MM.1S (cell line): ENCODE results near the gene CYYR1.

ENCODE experiments used
- DNase-seq: peaks from one replicate; pipeline ENCODE4 v3.0.0-alpha.2; 2015
- H2AFZ ChIP-seq: fragments of 300-600 bp; sonication (generic); 2 replicates; pipeline ENCODE4 v1.6.0; 2016; ENCODE audit warnings: antibody characterized with exemption, low read length
- H3F3A ChIP-seq: fragments of 300-600 bp; sonication (generic); 2 replicates; pipeline ENCODE4 v1.6.1; 2016; ENCODE audit warnings: mild to moderate bottlenecking, antibody characterized with exemption, low read length, moderate library complexity, mixed read lengths; ENCODE audit not compliant: insufficient read depth
- H3K27ac ChIP-seq: fragments of 300-600 bp; sonication (generic); 2 replicates; pipeline ENCODE4 v1.5.1; 2016; ENCODE audit warnings: mild to moderate bottlenecking, low read length
- H3K27me3 ChIP-seq: fragments of 300-600 bp; sonication (generic); replicated peaks from 2 replicates; pipeline ENCODE4 v1.6.0; 2016; ENCODE audit warnings: low read length; ENCODE audit not compliant: insufficient read depth
- H3K36me3 ChIP-seq: fragments of 300-600 bp; sonication (generic); replicated peaks from 2 replicates; pipeline ENCODE4 v1.6.1; 2016; ENCODE audit warnings: mild to moderate bottlenecking, low read length, mixed read lengths; ENCODE audit not compliant: insufficient read depth
- H3K4me1 ChIP-seq: fragments of 300-600 bp; sonication (generic); 2 replicates; pipeline ENCODE4 v1.6.1; 2016; ENCODE audit warnings: low read length, mixed read lengths
- H3K4me2 ChIP-seq: fragments of 300-600 bp; sonication (generic); 2 replicates; pipeline ENCODE4 v1.6.0; 2016; ENCODE audit warnings: low read depth, low read length
- H3K4me3 ChIP-seq: fragments of 300-600 bp; sonication (generic); 2 replicates; pipeline ENCODE4 v1.5.1; 2016; ENCODE audit warnings: low read length, mixed read lengths
- H3K79me2 ChIP-seq: fragments of 300-600 bp; sonication (generic); 2 replicates; pipeline ENCODE4 v1.6.1; 2016; ENCODE audit warnings: mixed run types, low read length, mixed read lengths
- H3K9ac ChIP-seq: fragments of 300-600 bp; sonication (generic); 2 replicates; pipeline ENCODE4 v1.6.1; 2016; ENCODE audit warnings: low read length, mixed read lengths
- H3K9me2 ChIP-seq: fragments of 300-600 bp; sonication (generic); replicated peaks from 2 replicates; pipeline ENCODE4 v1.6.1; 2016; ENCODE audit warnings: mild to moderate bottlenecking, low read length, mixed read lengths; ENCODE audit not compliant: insufficient read depth
- H3K9me3 ChIP-seq: fragments of 300-600 bp; sonication (generic); replicated peaks from 2 replicates; pipeline ENCODE4 v1.6.1; 2016; ENCODE audit warnings: mild to moderate bottlenecking, low read length, mixed read lengths; ENCODE audit not compliant: insufficient read depth
- H4K20me1 ChIP-seq: fragments of 300-600 bp; sonication (generic); 2 replicates; pipeline ENCODE4 v1.6.1; 2016; ENCODE audit warnings: mild to moderate bottlenecking, low read length, moderate library complexity, mixed read lengths; ENCODE audit not compliant: insufficient read depth
- EZH2 ChIP-seq: fragments of 300-600 bp; sonication (generic); optimal IDR thresholded peaks from 2 replicates; pipeline ENCODE3; 2017; ENCODE audit warnings: low read depth, mild to moderate bottlenecking, antibody characterized with exemption, low read length, mixed read lengths
- EZH2phosphoT487 ChIP-seq: fragments of 300-600 bp; sonication (generic); IDR thresholded peaks from 2 replicates; pipeline ENCODE4 v1.6.1; 2018; ENCODE audit warnings: antibody characterized with exemption, low read length
- TF ChIP-seq, protein P1 (sequence below): fragments of 300-600 bp; sonication (generic); IDR thresholded peaks from 2 replicates; pipeline ENCODE4 v1.5.1; 2016; ENCODE audit warnings: antibody characterized with exemption, low read length, mixed read lengths

Gene CYYR1

DNA sequence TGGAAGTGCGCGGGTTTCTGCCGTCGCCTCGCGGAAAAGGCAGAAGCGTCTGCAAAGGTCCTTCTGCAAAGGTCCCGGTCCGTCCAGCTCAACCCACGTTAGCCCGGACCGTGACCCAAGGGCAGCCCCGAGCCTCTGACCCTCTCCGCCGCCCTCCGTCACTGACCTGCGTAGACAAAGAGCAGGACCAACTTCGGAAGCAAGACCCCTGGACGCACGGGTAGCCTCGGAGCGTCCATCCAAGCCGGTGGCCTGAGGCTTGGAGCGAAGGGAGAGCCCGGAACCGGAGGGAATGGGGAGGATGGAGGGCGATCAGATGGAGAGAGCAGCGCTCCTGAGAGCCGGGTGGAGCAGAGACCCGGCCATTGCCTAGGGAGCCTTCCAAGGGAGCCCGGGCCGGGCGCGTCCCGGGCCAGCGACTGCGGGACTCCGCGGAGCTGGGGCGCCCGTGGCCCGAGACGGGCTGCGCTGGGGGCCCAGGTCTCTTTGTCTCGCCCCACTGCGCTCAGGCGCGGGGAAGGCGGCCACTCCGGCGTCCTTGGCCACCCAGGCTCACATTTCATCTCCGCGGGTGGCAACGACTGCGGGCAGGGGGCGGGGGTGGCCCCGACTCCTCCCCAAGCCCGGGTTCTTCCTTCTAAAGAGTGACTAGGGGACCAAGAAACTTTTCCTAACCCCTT, at the start of gene CYYR1:
CYYR1 (minus strand) TSS at position 585 of the 680 bp plus-strand sequence; CDS start at position 239, 346 bp downstream.
- no peaks in the 10 kb centered on the region for H3K4me1 ChIP-seq
- no peaks in the 10 kb centered on the region for H3F3A ChIP-seq
- DNase-seq, result no peak
- H3K9me2 ChIP-seq, result no peaks in the 10 kb centered on the region; the same call in 1 of the 2 replicates
- H3K4me3 ChIP-seq, result no peak within 1 kb of the TSS
- no peak within 1 kb of the TSS for H3K27ac ChIP-seq
- H3K36me3 ChIP-seq, result no peaks in the 10 kb centered on the region
- H3K9me3 ChIP-seq, result no peaks in the 10 kb centered on the region
- H3K4me2 ChIP-seq, result no peak within 1 kb of the TSS
- no peaks in the 10 kb centered on the region for H4K20me1 ChIP-seq
- H3K27me3 ChIP-seq, result no peaks in the 10 kb centered on the region
- H3K79me2 ChIP-seq, result no peaks in the 10 kb centered on the region
- no peak within 1 kb of the TSS for H2AFZ ChIP-seq
- H3K9ac ChIP-seq, result no peak within 1 kb of the TSS
- TF ChIP-seq EZH2phosphoT487, result no peak
- TF ChIP-seq, protein P1, sequence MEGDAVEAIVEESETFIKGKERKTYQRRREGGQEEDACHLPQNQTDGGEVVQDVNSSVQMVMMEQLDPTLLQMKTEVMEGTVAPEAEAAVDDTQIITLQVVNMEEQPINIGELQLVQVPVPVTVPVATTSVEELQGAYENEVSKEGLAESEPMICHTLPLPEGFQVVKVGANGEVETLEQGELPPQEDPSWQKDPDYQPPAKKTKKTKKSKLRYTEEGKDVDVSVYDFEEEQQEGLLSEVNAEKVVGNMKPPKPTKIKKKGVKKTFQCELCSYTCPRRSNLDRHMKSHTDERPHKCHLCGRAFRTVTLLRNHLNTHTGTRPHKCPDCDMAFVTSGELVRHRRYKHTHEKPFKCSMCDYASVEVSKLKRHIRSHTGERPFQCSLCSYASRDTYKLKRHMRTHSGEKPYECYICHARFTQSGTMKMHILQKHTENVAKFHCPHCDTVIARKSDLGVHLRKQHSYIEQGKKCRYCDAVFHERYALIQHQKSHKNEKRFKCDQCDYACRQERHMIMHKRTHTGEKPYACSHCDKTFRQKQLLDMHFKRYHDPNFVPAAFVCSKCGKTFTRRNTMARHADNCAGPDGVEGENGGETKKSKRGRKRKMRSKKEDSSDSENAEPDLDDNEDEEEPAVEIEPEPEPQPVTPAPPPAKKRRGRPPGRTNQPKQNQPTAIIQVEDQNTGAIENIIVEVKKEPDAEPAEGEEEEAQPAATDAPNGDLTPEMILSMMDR, result no peak
- no peak for TF ChIP-seq EZH2

DNA sequence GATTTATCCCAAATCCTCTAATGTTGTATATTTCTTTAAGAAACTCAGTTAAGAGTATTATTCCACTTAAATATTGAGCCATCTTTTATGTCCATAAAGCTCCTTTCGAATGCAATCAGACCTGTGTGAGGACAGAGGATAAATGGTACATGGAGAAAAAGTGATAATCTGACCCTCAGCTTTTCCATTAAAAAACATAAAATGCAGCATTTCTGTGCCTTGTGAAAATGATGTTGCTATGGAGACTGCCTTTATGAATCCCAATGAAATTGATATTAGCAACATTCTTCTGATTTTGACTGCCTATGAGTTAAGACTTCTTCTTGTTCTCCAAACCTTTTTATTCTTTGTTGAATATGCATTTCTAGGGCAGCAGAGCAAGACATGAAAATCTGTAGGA, 44.1 kb upstream of the CYYR1 start:
- Histone ChIP-seq H3K27ac (no peak overlapping the region), H3K9me3 (no peaks in the 10 kb centered on the region), H3K27me3 (no peaks in the 10 kb centered on the region), H2AFZ (no peak overlapping the region), H3F3A (no peaks in the 10 kb centered on the region), H3K9ac (no peak overlapping the region), H3K9me2 (no peaks in the 10 kb centered on the region), H3K36me3 (no peaks in the 10 kb centered on the region), H3K4me2 (no peak overlapping the region), H3K4me3 (no peak overlapping the region), H3K79me2 (no peaks in the 10 kb centered on the region), H4K20me1 (no peaks in the 10 kb centered on the region), H3K4me1 (no peaks in the 10 kb centered on the region)
- TF ChIP-seq, protein P1, result no peak
- TF ChIP-seq EZH2phosphoT487 (no peak), EZH2 (no peak)
- DNase-seq, result no peak

DNA sequence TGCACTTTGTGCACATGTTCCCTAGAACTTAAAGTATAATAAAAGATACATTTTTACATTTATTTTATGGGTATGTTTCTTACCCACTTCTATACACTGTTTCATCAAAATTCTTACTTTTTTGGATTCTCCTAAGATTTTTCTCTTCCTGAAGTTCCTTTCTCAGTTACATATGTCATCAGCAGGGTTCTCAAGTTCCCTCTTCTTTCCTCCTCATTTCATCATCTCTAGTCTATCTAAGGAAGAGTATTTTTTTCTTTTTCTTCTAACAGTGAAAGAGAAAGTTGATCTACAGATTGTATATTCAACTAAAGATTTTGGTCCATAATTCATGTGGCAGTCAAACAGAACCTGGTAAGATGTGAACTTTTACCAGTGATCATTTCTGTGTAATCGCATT, 41.2 kb upstream of the CYYR1 start:
- H4K20me1 ChIP-seq, result no peaks in the 10 kb centered on the region
- DNase-seq, result no peak
- no peaks in the 10 kb centered on the region for H3K9me2 ChIP-seq
- H3K27me3 ChIP-seq, result no peaks in the 10 kb centered on the region
- no peak overlapping the region for H3K9ac ChIP-seq
- no peaks in the 10 kb centered on the region for H3K79me2 ChIP-seq
- no peaks in the 10 kb centered on the region for H3K9me3 ChIP-seq
- H3F3A ChIP-seq, result no peaks in the 10 kb centered on the region
- TF ChIP-seq, protein P1, result no peak
- TF ChIP-seq EZH2phosphoT487 (no peak), EZH2 (no peak)
- no peak overlapping the region for H2AFZ ChIP-seq
- no peaks in the 10 kb centered on the region for H3K36me3 ChIP-seq
- H3K4me2 ChIP-seq, result no peak overlapping the region
- no peak overlapping the region for H3K4me3 ChIP-seq
- H3K27ac ChIP-seq, result no peak overlapping the region
- H3K4me1 ChIP-seq, result no peaks in the 10 kb centered on the region
